Immature natural killer cell (primary cell): ENCODE data around the gene TXNRD2. TPM values are rescaled to one million over a fixed set of nuclear protein-coding genes. Genes with fewer than 3 reads are reported as not detected.

ENCODE experiments used
- DNase-seq, 3 donors: peaks; one replicate each; pipeline ENCODE4 v3.0.0; 2022; ENCODE audit warnings: mixed read lengths in 1 of 3
- H3K27ac Mint-ChIP-seq, 6 donors: one replicate each; pipeline ENCODE4 v1.8.0; 2020; ENCODE audit warnings: mixed read lengths in 6 of 6, mild to moderate bottlenecking in 5 of 6, inconsistent platforms in 4 of 6, moderate library complexity in 3 of 6
- H3K27me3 Mint-ChIP-seq, 3 donors: one replicate each; pipeline ENCODE4 v1.8.0; 2020 to 2021; ENCODE audit warnings: low read depth in 3 of 3, mild to moderate bottlenecking in 3 of 3, mixed read lengths in 3 of 3, moderate library complexity in 3 of 3, inconsistent platforms in 1 of 3
- H3K36me3 Mint-ChIP-seq, 3 donors: one replicate each; pipeline ENCODE4 v1.8.0; 2020; ENCODE audit warnings: mixed read lengths in 3 of 3, inconsistent platforms in 2 of 3, mild to moderate bottlenecking in 2 of 3
- H3K4me1 Mint-ChIP-seq, 2 donors: one replicate each; pipeline ENCODE4 v1.8.0; 2020; ENCODE audit warnings: inconsistent platforms in 2 of 2, mild to moderate bottlenecking in 2 of 2, mixed read lengths in 2 of 2, moderate library complexity in 1 of 2
- H3K4me3 Mint-ChIP-seq, 5 donors: one replicate each; pipeline ENCODE4 v1.8.0; 2020; ENCODE audit warnings: mild to moderate bottlenecking in 5 of 5, mixed read lengths in 5 of 5, inconsistent platforms in 3 of 5, moderate library complexity in 3 of 5
- H3K9me3 Mint-ChIP-seq, 6 donors: one replicate each; pipeline ENCODE4 v1.8.0; 2020; ENCODE audit warnings: mild to moderate bottlenecking in 6 of 6, mixed read lengths in 6 of 6, inconsistent platforms in 4 of 6, moderate library complexity in 3 of 6
- polyA plus RNA-seq, 3 donors: library from polyadenylated mRNA; unstranded; fragments of 300-500 nt; fragmentation: Illumina TruSeq; gene quantifications; one replicate each; pipeline ENCODE4 v1.2.3, GENCODE V29; 2021

The TXNRD2 gene
- polyA plus RNA-seq, 3 donors from 2014 or later, result 11.0 to 17.1 (median 15.5) TPM

GRCh38 chr22:19974935-19975706 is 33.5 kb upstream of the TXNRD2 start:
- H3K27ac Mint-ChIP-seq, result peak overlapping the region; percentile 71 to 97 (median 88)
- H3K4me3 Mint-ChIP-seq, result peak overlapping the region; percentile 68 to 86 (median 80)

GRCh38 chr22:19974268-19974861 is 32.7 kb upstream of the TXNRD2 start:
- peaks cover 2 to 14% (median 2%) of the 10 kb centered on the region in 3 donors for H3K27me3 Mint-ChIP-seq
- H3K9me3 Mint-ChIP-seq, result no peaks in the 10 kb centered on the region
- peaks cover 0 to 4% (median 4%) of the 10 kb centered on the region in 3 donors for H3K36me3 Mint-ChIP-seq
- DNase-seq, result peak; percentile 60 to 72 (median 64)
- peak overlapping the region; percentile 71 to 97 (median 88) for H3K27ac Mint-ChIP-seq
- H3K4me1 Mint-ChIP-seq, result peaks cover 51 to 54% of the 10 kb centered on the region in 2 donors
- peak overlapping the region; percentile 68 to 86 (median 80) for H3K4me3 Mint-ChIP-seq

More at GRCh38 chr22:19974935-19975706, 33.5 kb upstream of the TXNRD2 start:
- Mint-ChIP-seq H3K9me3 (no peaks in the 10 kb centered on the region), H3K27me3 (peaks cover 2 to 16% (median 2%) of the 10 kb centered on the region in 3 donors), H3K4me1 (peaks cover 51 to 54% of the 10 kb centered on the region in 2 donors), H3K36me3 (peaks cover 0 to 4% (median 4%) of the 10 kb centered on the region in 3 donors)
- peak; percentile 47 to 56 (median 53) for DNase-seq

GRCh38 chr22:19973551-19974267 is 32.1 kb upstream of the TXNRD2 start:
- Mint-ChIP-seq H3K27ac (peak overlapping the region; percentile 30 to 97 (median 80)), H3K4me1 (peaks cover 51 to 54% of the 10 kb centered on the region in 2 donors), H3K9me3 (no peaks in the 10 kb centered on the region), H3K36me3 (peaks cover 0 to 4% (median 4%) of the 10 kb centered on the region in 3 donors), H3K27me3 (peaks cover 2 to 14% (median 2%) of the 10 kb centered on the region in 3 donors), H3K4me3 (peak overlapping the region in 4 of 5 donors; percentile 68 to 86 (median 80))
- DNase-seq, result no peak

GRCh38 chr22:19972652-19973550 is 31.3 kb upstream of the TXNRD2 start:
- Mint-ChIP-seq H3K36me3 (peaks cover 0 to 4% (median 4%) of the 10 kb centered on the region in 3 donors), H3K9me3 (no peaks in the 10 kb centered on the region), H3K4me3 (peak overlapping the region; percentile 32 to 86 (median 77)), H3K27ac (peak overlapping the region in 5 of 6 donors; percentile 55 to 90 (median 81)), H3K4me1 (peaks cover 51 to 54% of the 10 kb centered on the region in 2 donors), H3K27me3 (peaks cover 2 to 14% (median 2%) of the 10 kb centered on the region in 3 donors)
- no peak for DNase-seq

- peak overlapping the region; percentile 68 to 86 (median 77) for H3K4me3 Mint-ChIP-seq
These were observed 30.6 kb upstream of the TXNRD2 start for GRCh38 chr22:19972251-19972650.

GRCh38 chr22:19971276-19972124 is 29.9 kb upstream of the TXNRD2 start:
- H3K27me3 Mint-ChIP-seq, result peaks cover 2 to 16% (median 5%) of the 10 kb centered on the region in 3 donors
- no peaks in the 10 kb centered on the region for H3K9me3 Mint-ChIP-seq
- H3K36me3 Mint-ChIP-seq, result peaks cover 0 to 9% (median 4%) of the 10 kb centered on the region in 3 donors
- H3K27ac Mint-ChIP-seq, result peak overlapping the region; percentile 76 to 95 (median 88)
- peak; percentile 73 to 80 (median 74) for DNase-seq
- peak overlapping the region; percentile 68 to 86 (median 77) for H3K4me3 Mint-ChIP-seq
- H3K4me1 Mint-ChIP-seq, result peaks cover 64 to 66% of the 10 kb centered on the region in 2 donors

More at GRCh38 chr22:19972251-19972650, 30.6 kb upstream of the TXNRD2 start:
- Mint-ChIP-seq H3K9me3 (no peaks in the 10 kb centered on the region), H3K36me3 (peaks cover 0 to 5% (median 4%) of the 10 kb centered on the region in 3 donors), H3K4me1 (peaks cover 57 to 59% of the 10 kb centered on the region in 2 donors), H3K27ac (peak overlapping the region; percentile 76 to 95 (median 88)), H3K27me3 (peaks cover 2 to 14% (median 2%) of the 10 kb centered on the region in 3 donors)
- DNase-seq, result no peak

- H3K9me3 Mint-ChIP-seq, result no peaks in the 10 kb centered on the region
- peaks cover 62 to 64% of the 10 kb centered on the region in 2 donors for H3K4me1 Mint-ChIP-seq
- H3K27me3 Mint-ChIP-seq, result peaks cover 2 to 20% (median 5%) of the 10 kb centered on the region in 3 donors
- peak overlapping the region; percentile 72 to 86 (median 76) for H3K4me3 Mint-ChIP-seq
- DNase-seq, result peak; percentile 78 to 81 (median 79)
- peak overlapping the region; percentile 76 to 95 (median 86) for H3K27ac Mint-ChIP-seq
- H3K36me3 Mint-ChIP-seq, result peaks cover 0 to 9% (median 8%) of the 10 kb centered on the region in 3 donors
These were observed 29.1 kb upstream of the TXNRD2 start for GRCh38 chr22:19970479-19971275.

- Mint-ChIP-seq H3K4me3 (no peak overlapping the region), H3K9me3 (no peaks in the 10 kb centered on the region), H3K36me3 (peaks cover 0 to 9% (median 8%) of the 10 kb centered on the region in 3 donors), H3K4me1 (peaks cover 62% of the 10 kb centered on the region in 2 donors), H3K27me3 (peaks cover 2 to 20% (median 5%) of the 10 kb centered on the region in 3 donors), H3K27ac (peak overlapping the region in 1 of 6 donors; percentile 90)
- DNase-seq, result peak in 1 of 3 donors; percentile 8
These were observed 28.4 kb upstream of the TXNRD2 start for GRCh38 chr22:19970031-19970478.

- no peaks in the 10 kb centered on the region for H3K9me3 Mint-ChIP-seq
- H3K27ac Mint-ChIP-seq, result no peak overlapping the region
- peaks cover 2 to 20% (median 5%) of the 10 kb centered on the region in 3 donors for H3K27me3 Mint-ChIP-seq
- H3K4me1 Mint-ChIP-seq, result peaks cover 54 to 55% of the 10 kb centered on the region in 2 donors
- no peak overlapping the region for H3K4me3 Mint-ChIP-seq
- DNase-seq, result no peak
- H3K36me3 Mint-ChIP-seq, result peaks cover 0 to 9% (median 8%) of the 10 kb centered on the region in 3 donors
These were observed 27.7 kb upstream of the TXNRD2 start for GRCh38 chr22:19969141-19969928.

GRCh38 chr22:19968450-19968891 is 26.9 kb upstream of the TXNRD2 start:
- Mint-ChIP-seq H3K9me3 (no peaks in the 10 kb centered on the region), H3K4me3 (no peak overlapping the region), H3K4me1 (peaks cover 46 to 48% of the 10 kb centered on the region in 2 donors), H3K27me3 (peaks cover 0 to 17% (median 4%) of the 10 kb centered on the region in 3 donors), H3K27ac (peak overlapping the region in 1 of 6 donors; percentile 75), H3K36me3 (peaks cover 0 to 9% (median 8%) of the 10 kb centered on the region in 3 donors)
- DNase-seq, result no peak
